BLaER1 treated with 17β-estradiol and CSF1 and Interleukin-3, amounts not matched to agents 10 nM and 100 nM (cell line): ENCODE data around the gene ZNF512B.
A peak's percentile ranks its signal among the peaks of the same experiment; 100 is the strongest.
"Not testable (repeated sequence)": the region's sequence is repeated elsewhere in the genome, so short reads cannot be mapped to it uniquely, and the experiment has no call there.

ENCODE experiments used
- H3K27ac ChIP-seq, 11 experiments: shearing (Covaris generic); formaldehyde crosslinking; 2 replicates each; pipeline ENCODE4 v1.8.1; 2022
- H3K27me3 ChIP-seq, 11 experiments: shearing (Covaris generic); formaldehyde crosslinking; 2 replicates each; pipeline ENCODE4 v1.8.1; 2022
- H3K36me3 ChIP-seq, 11 experiments: shearing (Covaris generic); formaldehyde crosslinking; 2 replicates each; pipeline ENCODE4 v1.8.1; 2022
- H3K4me1 ChIP-seq, 10 experiments: shearing (Covaris generic); formaldehyde crosslinking; 2 replicates each; pipeline ENCODE4 v1.8.1; 2022
- H3K4me2 ChIP-seq, 11 experiments: shearing (Covaris generic); formaldehyde crosslinking; 2 replicates each; pipeline ENCODE4 v1.8.1; 2022
- H3K4me3 ChIP-seq, 10 experiments: shearing (Covaris generic); formaldehyde crosslinking; 2 replicates each; pipeline ENCODE4 v1.8.1; 2022
- H3K9ac ChIP-seq, 11 experiments: shearing (Covaris generic); formaldehyde crosslinking; 2 replicates each; pipeline ENCODE4 v1.8.1; 2022
- H3K9me3 ChIP-seq, 11 experiments: shearing (Covaris generic); formaldehyde crosslinking; replicated peaks in 1 of 11; 2 replicates each; pipeline ENCODE4 v1.8.1; 2022
- H4K20me1 ChIP-seq, 11 experiments: shearing (Covaris generic); formaldehyde crosslinking; 2 replicates each; pipeline ENCODE4 v1.8.1; 2022
- Cebpa-rat ChIP-seq, 11 experiments: shearing (Covaris generic); IDR thresholded peaks; 2 replicates each; pipeline ENCODE4 v1.8.1; 2022

Gene ZNF512B

DNA sequence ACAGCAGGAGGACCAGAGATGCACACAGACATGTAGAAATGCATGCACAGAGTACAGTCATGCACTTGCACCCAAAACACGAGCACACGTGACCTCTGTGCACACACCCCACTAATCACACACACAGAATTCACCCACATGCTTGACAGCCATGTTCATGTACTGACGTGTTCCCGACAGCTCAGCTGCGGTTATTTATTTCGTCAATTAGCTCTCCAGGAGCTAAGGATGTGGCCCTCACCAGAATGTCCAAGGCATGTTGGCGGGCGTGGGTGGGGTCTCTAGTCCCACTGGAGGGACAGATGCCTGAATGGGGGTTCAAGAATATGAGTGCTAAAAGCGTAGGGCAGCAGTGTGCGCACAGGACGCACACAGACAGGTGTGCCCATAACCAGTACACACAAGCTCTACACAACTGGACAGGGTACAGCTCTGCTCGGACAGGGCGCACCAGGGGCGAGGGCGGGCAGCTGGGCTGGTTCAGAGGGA, 10.6 kb upstream of the ZNF512B start:
- Histone ChIP-seq H3K4me1 (peaks cover 41 to 57% (median 54%) of the 10 kb centered on the region in 10 experiments), H3K27me3 (no peaks in the 10 kb centered on the region), H3K4me2 (peak overlapping the region; percentile 97 to 100 (median 100)), H3K36me3 (peaks cover 28 to 35% (median 31%) of the 10 kb centered on the region in 11 experiments), H3K9me3 (no peaks in the 10 kb centered on the region), H4K20me1 (peaks cover 0 to 55% (median 31%) of the 10 kb centered on the region in 11 experiments; a peak in 17 of 22 replicates), H3K9ac (peak overlapping the region; percentile 43 to 86 (median 83); a peak in 20 of 22 replicates), H3K4me3 (peak overlapping the region; percentile 78 to 94 (median 86); a peak in 19 of 20 replicates), H3K27ac (peak overlapping the region in 10 of 11 experiments; percentile 28 to 87 (median 80); a peak in 20 of 22 replicates)
- no peak for TF ChIP-seq Cebpa-rat (IDR thresholded peaks at IDR 0.05)

DNA sequence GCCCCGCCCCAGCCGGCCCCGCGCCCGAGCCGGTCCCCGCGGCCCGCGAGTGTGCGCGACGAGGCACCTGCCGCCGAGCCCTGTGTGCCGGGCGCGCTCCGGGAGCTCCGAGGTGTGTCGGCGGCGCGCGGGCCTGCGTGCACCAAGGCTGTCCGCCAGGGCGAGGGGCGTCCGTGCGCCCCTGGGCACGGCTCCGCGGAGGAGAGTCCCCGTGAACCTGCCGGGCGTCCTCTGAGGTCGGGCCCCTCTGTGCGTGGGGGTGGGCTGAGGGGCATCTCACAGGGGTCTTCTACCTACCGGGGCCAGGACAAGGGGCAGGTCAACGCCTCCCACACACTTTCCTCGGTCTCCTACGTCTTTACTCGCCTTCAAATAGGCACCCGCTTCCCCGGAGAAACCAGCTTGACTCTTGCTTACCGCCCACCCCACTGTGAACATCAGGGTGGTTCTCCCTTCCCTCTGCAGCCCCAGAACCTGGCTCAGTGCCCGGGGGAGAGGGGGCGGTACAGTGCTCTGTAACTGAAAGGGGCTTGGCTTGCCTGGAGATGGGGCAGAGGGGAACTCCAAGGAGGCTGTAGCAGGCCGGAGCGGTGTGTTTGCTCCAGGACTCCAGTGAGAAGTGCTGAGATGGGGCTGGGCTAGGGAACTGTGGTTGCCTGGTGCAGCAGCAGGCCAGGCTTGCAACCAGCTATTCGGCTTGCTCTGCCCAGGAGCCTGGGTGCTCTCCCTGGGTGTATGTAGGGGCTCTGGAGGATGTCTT, 10.0 kb upstream of the ZNF512B start, which contains the start of gene SAMD10:
Gene SAMD10, minus strand, starts transcription at position 86 of the 760 bp plus-strand sequence. CDS start 175 bp downstream, outside the sequence.
- H3K36me3 ChIP-seq = peaks cover 22 to 30% (median 24%) of the 10 kb centered on the region in 11 experiments
- no peaks in the 10 kb centered on the region for H3K9me3 ChIP-seq
- peaks cover 41 to 57% (median 54%) of the 10 kb centered on the region in 10 experiments for H3K4me1 ChIP-seq
- H3K4me2 ChIP-seq = peak within 1 kb of the TSS; percentile 97 to 100 (median 100)
- H3K27me3 ChIP-seq = no peaks in the 10 kb centered on the region
- H3K27ac ChIP-seq = peak within 1 kb of the TSS in 10 of 11 experiments; percentile 43 to 87 (median 80); a peak in 20 of 22 replicates
- TF ChIP-seq Cebpa-rat (IDR thresholded peaks at IDR 0.05) = no peak
- peak within 1 kb of the TSS; percentile 76 to 86 (median 83) for H3K9ac ChIP-seq
- peaks cover 0 to 49% (median 30%) of the 10 kb centered on the region in 11 experiments; a peak in 17 of 22 replicates for H4K20me1 ChIP-seq
- peak within 1 kb of the TSS; percentile 78 to 94 (median 86) for H3K4me3 ChIP-seq

DNA sequence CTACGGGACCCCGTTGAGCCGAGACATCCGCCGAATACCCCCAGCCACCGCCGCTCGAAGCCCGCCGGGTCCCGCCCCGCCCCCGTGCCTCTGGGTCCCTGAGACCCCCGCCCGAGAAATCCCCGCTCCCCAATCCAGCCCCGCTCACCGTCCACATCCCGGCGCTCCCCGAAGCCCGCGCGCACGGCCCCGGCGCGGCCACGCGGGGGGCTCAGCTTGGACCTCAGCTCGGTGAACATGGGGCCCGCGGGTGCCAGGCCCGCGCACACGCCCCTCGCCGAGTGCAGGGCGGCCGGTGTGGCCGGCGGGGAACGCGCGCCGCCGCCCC, 9.5 kb upstream of the ZNF512B start:
- Histone ChIP-seq H3K9me3 (no peaks in the 10 kb centered on the region), H3K9ac (peak overlapping the region; percentile 76 to 85 (median 82)), H3K4me3 (peak overlapping the region; percentile 60 to 94 (median 86)), H3K4me1 (peaks cover 45 to 59% (median 55%) of the 10 kb centered on the region in 10 experiments), H4K20me1 (peaks cover 0 to 48% (median 24%) of the 10 kb centered on the region in 11 experiments; a peak in 17 of 22 replicates), H3K27ac (peak overlapping the region in 10 of 11 experiments; percentile 13 to 87 (median 80); a peak in 18 of 22 replicates), H3K27me3 (no peaks in the 10 kb centered on the region), H3K36me3 (peaks cover 16 to 25% (median 19%) of the 10 kb centered on the region in 11 experiments), H3K4me2 (peak overlapping the region; percentile 97 to 100 (median 100))
- no peak for TF ChIP-seq Cebpa-rat (IDR thresholded peaks at IDR 0.05)

DNA sequence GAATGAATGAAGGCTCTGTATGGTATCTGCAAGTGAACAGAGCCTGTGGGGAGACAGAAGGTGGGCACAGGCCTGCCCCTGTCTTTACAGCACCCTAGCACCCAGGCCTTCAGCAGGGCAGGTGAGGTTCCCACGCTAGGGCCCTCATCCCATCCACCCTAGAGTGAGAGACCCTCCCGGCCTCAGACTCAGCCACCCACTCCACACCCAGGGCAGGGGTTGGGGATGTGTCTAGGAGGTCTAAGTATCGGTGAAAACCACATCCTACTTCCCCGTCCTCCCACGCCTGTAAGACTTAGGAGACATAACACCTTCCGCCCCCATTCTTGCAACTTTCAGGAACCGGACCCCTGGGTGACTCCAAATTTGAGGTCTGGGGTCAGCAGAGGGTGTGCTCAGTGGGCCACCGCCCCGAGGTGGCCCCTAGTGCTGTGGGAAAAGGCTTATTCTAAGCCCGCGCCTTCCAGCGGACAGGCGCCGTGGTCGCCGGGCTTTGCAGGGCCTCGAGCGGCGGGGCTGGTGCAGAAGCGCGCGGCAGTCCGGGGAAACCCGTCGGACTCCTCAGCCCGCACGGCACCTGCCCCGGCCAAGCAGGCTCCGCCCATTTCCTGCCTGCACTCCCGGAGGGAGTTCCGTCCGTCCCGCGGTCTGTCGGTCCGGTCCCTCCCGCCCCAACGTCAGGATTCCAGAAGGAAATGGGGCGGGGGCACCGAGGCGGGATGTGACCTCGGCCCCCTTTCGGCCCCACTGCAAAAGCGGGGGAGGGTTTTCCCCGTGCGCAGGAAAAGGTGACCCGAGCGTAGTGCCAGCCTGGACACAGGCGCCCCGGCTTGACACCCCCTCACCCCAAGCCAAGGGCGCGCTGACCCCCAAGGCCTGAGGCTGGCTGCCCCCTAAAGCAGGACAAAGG, 8.8 kb upstream of the ZNF512B start:
- TF ChIP-seq Cebpa-rat (IDR thresholded peaks at IDR 0.05) = no peak
- Histone ChIP-seq H3K9me3 (no peaks in the 10 kb centered on the region), H3K4me3 (peak overlapping the region; percentile 60 to 94 (median 86)), H3K4me2 (peak overlapping the region; percentile 97 to 100 (median 100)), H4K20me1 (peaks cover 0 to 43% (median 19%) of the 10 kb centered on the region in 11 experiments; a peak in 17 of 22 replicates), H3K9ac (peak overlapping the region; percentile 76 to 85 (median 82); a peak in 21 of 22 replicates), H3K4me1 (peaks cover 48 to 65% (median 61%) of the 10 kb centered on the region in 10 experiments), H3K27ac (peak overlapping the region in 9 of 11 experiments; percentile 38 to 87 (median 78); a peak in 14 of 22 replicates), H3K36me3 (peaks cover 10 to 19% (median 13%) of the 10 kb centered on the region in 11 experiments), H3K27me3 (no peaks in the 10 kb centered on the region)

DNA sequence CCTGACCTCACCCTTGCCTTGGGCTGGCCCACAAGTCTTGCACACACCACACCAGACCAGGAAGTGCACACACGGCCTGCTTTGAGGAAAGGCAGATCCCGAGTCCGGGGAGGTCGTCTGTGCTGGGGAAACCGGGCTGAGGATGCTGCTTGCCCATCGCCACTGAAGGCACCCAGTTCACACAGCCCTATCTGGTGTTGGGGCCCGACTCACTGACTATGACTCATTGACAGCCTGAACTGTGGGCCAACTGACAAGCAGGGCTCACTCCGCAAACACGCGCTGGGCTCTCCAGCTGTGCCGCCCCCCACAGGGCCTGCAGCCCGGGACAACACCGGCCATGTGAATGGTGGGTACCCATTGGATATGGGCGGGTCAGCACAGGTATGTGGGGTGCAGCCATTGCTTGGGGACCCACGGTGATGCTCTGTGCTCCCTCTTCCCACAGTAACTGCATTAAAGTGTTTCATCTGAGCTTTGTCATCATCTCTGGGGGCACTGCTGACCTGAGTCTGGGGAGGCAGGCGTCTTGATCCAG, 8.1 kb upstream of the ZNF512B start:
- H3K27me3 ChIP-seq = no peaks in the 10 kb centered on the region
- H3K36me3 ChIP-seq = peaks cover 3 to 11% (median 5%) of the 10 kb centered on the region in 11 experiments
- no peaks in the 10 kb centered on the region for H3K9me3 ChIP-seq
- peak overlapping the region; percentile 97 to 100 (median 100) for H3K4me2 ChIP-seq
- H4K20me1 ChIP-seq = peaks cover 0 to 35% (median 11%) of the 10 kb centered on the region in 11 experiments; a peak in 17 of 22 replicates
- TF ChIP-seq Cebpa-rat (IDR thresholded peaks at IDR 0.05) = no peak
- H3K4me1 ChIP-seq = peaks cover 45 to 67% (median 60%) of the 10 kb centered on the region in 10 experiments
- peak overlapping the region in 6 of 11 experiments; percentile 7 to 85 (median 80); a peak in 7 of 22 replicates for H3K9ac ChIP-seq
- peak overlapping the region in 3 of 11 experiments; percentile 76 to 87 (median 78); a peak in 4 of 22 replicates for H3K27ac ChIP-seq
- H3K4me3 ChIP-seq = peak overlapping the region in 8 of 10 experiments; percentile 60 to 94 (median 84); a peak in 12 of 20 replicates

DNA sequence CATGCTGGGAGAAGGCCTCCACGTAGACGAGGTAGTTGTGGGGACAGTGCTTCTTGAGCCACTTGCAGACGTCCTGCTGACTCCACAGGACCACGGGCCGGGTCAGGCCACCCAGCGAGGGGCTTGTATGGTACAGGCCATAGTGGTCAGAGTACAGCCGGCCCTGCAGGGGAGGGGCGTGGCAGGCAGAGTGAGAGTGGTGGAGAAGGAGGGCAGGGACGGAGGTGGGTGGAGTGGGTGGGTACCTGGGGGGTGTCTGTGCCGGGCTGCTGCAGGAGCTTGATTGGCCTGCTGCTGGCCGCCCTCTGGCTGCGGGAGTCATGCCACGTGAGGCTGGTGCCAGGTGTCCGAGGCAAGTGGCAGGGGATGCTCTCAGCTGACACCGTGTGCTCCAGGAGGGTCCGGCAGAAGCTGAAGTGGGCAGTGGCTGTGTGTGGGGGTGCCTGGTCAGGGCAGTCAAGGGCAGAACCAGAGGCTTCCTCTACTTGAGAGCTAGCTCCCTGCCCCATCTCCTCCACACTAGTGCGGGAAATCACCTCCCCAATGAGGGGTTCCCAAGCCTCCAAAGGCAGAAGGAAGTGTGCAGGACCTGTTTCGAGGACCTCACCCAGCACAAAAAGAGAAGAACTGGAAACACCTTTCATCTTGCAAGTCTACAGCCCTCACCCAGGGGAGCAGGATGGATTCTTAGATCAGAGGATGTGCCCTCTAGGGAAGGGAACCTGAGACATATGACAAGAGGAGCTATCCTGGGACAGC, 7.4 kb upstream of the ZNF512B start:
- H3K9me3 ChIP-seq = no peaks in the 10 kb centered on the region
- H3K9ac ChIP-seq = peak overlapping the region in 4 of 11 experiments; percentile 3 to 85 (median 45); a peak in 2 of 22 replicates
- no peak for TF ChIP-seq Cebpa-rat (IDR thresholded peaks at IDR 0.05)
- H3K4me3 ChIP-seq = no peak overlapping the region
- no peaks in the 10 kb centered on the region for H3K27me3 ChIP-seq
- peaks cover 38 to 65% (median 56%) of the 10 kb centered on the region in 10 experiments for H3K4me1 ChIP-seq
- H4K20me1 ChIP-seq = peaks cover 0 to 28% (median 5%) of the 10 kb centered on the region in 11 experiments; a peak in 14 of 22 replicates
- no peak overlapping the region for H3K27ac ChIP-seq
- peaks cover 0 to 7% (median 0%) of the 10 kb centered on the region in 11 experiments; a peak in 2 of 22 replicates for H3K36me3 ChIP-seq
- peak overlapping the region; percentile 97 to 100 (median 100); a peak in 21 of 22 replicates for H3K4me2 ChIP-seq

DNA sequence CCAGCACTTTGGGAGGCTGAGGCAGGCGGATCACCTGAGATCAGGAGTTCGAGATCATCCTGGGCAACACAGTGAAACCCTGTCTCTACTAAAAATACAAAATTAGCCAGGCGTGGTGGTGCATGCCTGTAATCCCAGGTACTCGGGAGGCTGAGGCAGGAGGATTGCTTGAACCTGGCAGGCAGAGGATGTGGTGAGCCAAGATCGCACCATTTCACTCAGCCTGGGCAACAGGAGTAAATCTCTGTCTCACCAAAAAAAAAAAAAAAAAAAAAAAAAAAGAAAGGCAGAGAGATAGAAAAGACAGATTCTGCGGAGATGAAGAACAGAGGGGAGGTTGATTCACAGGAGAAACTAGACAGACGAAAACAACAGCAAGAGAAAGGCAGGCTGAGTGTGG, 6.8 kb upstream of the ZNF512B start:
- not testable (repeated sequence) for H3K27ac ChIP-seq, H3K4me3 ChIP-seq, H3K36me3 ChIP-seq, H3K4me2 ChIP-seq, H3K27me3 ChIP-seq, H3K9me3 ChIP-seq, H3K9ac ChIP-seq
- peaks cover 32 to 63% (median 53%) of the 10 kb centered on the region in 10 experiments for H3K4me1 ChIP-seq
- H4K20me1 ChIP-seq = peaks cover 0 to 23% (median 0%) of the 10 kb centered on the region in 11 experiments; a peak in 5 of 22 replicates
